Measurements from ENCODE around the gene SNPH. TPM values are rescaled to one million over a fixed set of nuclear protein-coding genes. Genes with fewer than 3 reads are reported as not detected.

The SNPH gene
- total and polyA plus RNA-seq, 2 of the 8 experiments (the other 6 are each of a cell fraction or from before 2014, with no cell fraction given): 0.98 to 4.9 TPM

- TF ChIP-seq SAP30 (IDR thresholded peaks at IDR 0.05; ENCODE audit: insufficient read depth, insufficient replicate concordance, low read length) (no peak), ASH2L (IDR thresholded peaks at IDR 0.05; ENCODE audit: low read length) (no peak)
These were observed 15.4 kb downstream of the SNPH start (continued) for GRCh38 chr20:1281279-1282057.

All from H1 (cell line).